ENCODE results near the gene DVL2.

DVL2 gene

GRCh38 chr17:7176841-7177190, 57.5 kb downstream of the DVL2 start:
- Histone ChIP-seq H3K4me1 (ENCODE audit: control insufficient read depth in 5 of 5, insufficient read depth in 5 of 5, low read length in 5 of 5) (peaks cover 2 to 24% (median 24%) of the 10 kb centered on the region in 5 donors), H3K4me3 (ENCODE audit: low read depth in 1 of 5, low read length in 5 of 5) (peak overlapping the region in 1 of 5 donors; percentile 64), H3K27me3 (ENCODE audit: control insufficient read depth in 5 of 5, insufficient read depth in 4 of 5, low read length in 5 of 5) (peaks cover 15 to 35% (median 24%) of the 10 kb centered on the region in 5 donors), H3K9me3 (ENCODE audit: control insufficient read depth in 5 of 5, low read length in 5 of 5) (no peaks in the 10 kb centered on the region), H3K9ac (ENCODE audit: low read length in 5 of 5) (no peak overlapping the region), H3K27ac (ENCODE audit: low read depth, low read length) (no peak overlapping the region), H3K36me3 (ENCODE audit: control insufficient read depth in 5 of 5, insufficient read depth in 5 of 5, low read length in 5 of 5) (no peaks in the 10 kb centered on the region)

DNA sequence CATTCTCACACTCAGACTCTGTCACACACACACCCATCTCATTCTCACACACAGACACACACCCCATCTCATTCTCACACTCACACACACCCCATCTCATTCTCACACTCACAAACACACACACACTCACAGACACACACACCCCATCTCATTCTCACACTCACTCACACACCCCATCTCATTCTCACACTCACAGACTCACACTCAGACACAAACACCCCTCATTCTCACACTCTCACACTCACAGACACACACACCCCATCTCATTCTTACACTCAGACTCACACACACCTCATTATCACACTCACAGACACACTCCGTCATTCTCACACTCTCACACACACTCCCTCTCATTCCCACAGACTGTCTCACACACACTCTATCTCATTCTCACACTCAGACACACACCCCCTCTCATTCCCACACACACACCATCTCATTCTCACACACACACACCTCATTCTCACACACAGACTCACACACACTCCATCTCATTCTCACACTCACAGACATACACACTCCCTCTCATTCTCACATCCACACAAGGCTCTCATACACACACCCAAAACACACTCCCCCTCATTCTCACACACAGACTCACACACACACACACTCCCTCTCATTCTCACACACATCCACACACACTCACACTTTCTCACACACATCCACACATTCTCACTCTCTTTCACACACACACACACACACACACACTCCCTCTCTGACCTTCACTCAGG, 58.0 kb downstream of the DVL2 start:
- no peak overlapping the region for H3K4me3 ChIP-seq (ENCODE audit: low read depth in 1 of 5, low read length in 5 of 5)
- no peak overlapping the region for H3K9ac ChIP-seq (ENCODE audit: low read length in 5 of 5)
- H3K4me1 ChIP-seq (ENCODE audit: control insufficient read depth in 5 of 5, insufficient read depth in 5 of 5, low read length in 5 of 5), result peaks cover 2 to 24% (median 24%) of the 10 kb centered on the region in 5 donors
- H3K27me3 ChIP-seq (ENCODE audit: control insufficient read depth in 5 of 5, insufficient read depth in 4 of 5, low read length in 5 of 5), result peaks cover 15 to 35% (median 24%) of the 10 kb centered on the region in 5 donors
- H3K27ac ChIP-seq (ENCODE audit: low read depth, low read length), result no peak overlapping the region
- H3K9me3 ChIP-seq (ENCODE audit: control insufficient read depth in 5 of 5, low read length in 5 of 5), result no peaks in the 10 kb centered on the region
- no peaks in the 10 kb centered on the region for H3K36me3 ChIP-seq (ENCODE audit: control insufficient read depth in 5 of 5, insufficient read depth in 5 of 5, low read length in 5 of 5)
